Measurements from ENCODE around the gene MAJIN.

MAJIN gene

DNA sequence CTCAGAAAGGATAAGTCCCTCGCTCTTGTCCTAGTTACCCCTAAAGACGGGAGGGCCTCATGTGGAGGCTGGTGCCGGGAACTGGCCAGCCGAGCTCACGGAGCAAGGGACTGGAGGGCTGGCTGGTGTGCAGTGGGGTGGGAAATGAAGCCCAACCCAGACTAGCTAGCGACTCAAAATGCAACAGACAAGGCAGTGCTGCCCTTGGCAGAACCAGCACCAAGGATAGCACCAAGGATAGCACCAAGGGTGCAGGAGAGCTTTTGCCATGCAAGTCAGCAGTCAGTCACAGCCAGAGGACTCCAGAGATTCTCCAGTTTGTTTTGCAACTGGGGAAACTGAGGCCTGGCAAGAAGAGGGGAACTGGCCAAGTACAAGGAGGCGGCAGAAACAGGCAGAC, 31.4 kb upstream of the MAJIN start:
- ChIA-PET CTCF (interaction anchor here (2.5 kb wide), 1 partner anchor 9 kb away, joined by 11 read pairs; no protein-coding TSS in a partner anchor), POLR2A (no interaction called here)
- no peaks in the 10 kb centered on the region for H3K27me3 ChIP-seq (replicated peaks in 2 of 5; ENCODE audit: control insufficient read depth in 4 of 5, insufficient read depth in 5 of 5, low read length in 4 of 5)
- no peak for DNase-seq
- no peaks in the 10 kb centered on the region for H3K36me3 ChIP-seq (ENCODE audit: control insufficient read depth in 4 of 4, insufficient read depth in 4 of 4, low read length in 3 of 4)
- no peak overlapping the region for H3K4me3 ChIP-seq (ENCODE audit: control insufficient read depth in 1 of 7, extremely low read depth in 1 of 7, insufficient read depth in 4 of 7, low read depth in 2 of 7, low read length in 6 of 7)
- WGBS (ENCODE audit: insufficient coverage) = 95% methylated on average over 5 of the region's 7 CpGs
- H3K9me3 ChIP-seq (ENCODE audit: control extremely low read depth in 1 of 5, control insufficient read depth in 4 of 5, insufficient read depth in 2 of 5, low read depth in 1 of 5, low read length in 4 of 5) = no peaks in the 10 kb centered on the region
- H3K27ac ChIP-seq (ENCODE audit: insufficient read depth in 1 of 2, low read depth in 1 of 2, low read length in 2 of 2, poor library complexity in 1 of 2, severe bottlenecking in 2 of 2) = no peak overlapping the region
- peaks cover 0 to 2% (median 0%) of the 10 kb centered on the region in 4 experiments for H3K4me1 ChIP-seq (ENCODE audit: control extremely low read depth in 1 of 4, control insufficient read depth in 4 of 4, insufficient read depth in 4 of 4, low read length in 3 of 4)

DNA sequence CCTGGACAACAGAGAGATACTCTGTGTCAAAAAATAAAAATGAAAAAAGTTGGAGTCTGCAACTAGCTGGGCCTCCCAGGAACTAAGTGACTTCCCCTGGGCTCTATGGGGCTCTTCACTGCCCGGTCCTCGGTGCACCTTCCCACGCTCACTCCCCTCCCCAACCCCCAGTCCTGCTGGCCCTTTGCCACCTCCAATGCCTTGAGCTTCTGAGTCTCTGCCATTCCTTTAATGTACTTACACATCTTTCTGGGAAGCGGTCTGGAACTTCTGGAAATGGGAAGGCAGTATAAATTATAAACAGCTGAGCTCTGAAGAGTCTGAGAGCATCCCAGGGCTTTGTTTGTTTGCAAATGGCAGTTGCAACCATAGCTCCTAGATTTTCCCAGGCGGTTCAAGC, 30.8 kb upstream of the MAJIN start:
- POLR2A ChIA-PET = no interaction called here
- CTCF ChIA-PET = interaction anchor here (2.5 kb wide), 1 partner anchor 10 kb away, joined by 11 read pairs; no protein-coding TSS in a partner anchor
- Histone ChIP-seq H3K27ac (ENCODE audit: insufficient read depth in 1 of 2, low read depth in 1 of 2, low read length in 2 of 2, poor library complexity in 1 of 2, severe bottlenecking in 2 of 2) (no peak overlapping the region), H3K27me3 (replicated peaks in 2 of 5; ENCODE audit: control insufficient read depth in 4 of 5, insufficient read depth in 5 of 5, low read length in 4 of 5) (no peaks in the 10 kb centered on the region), H3K4me1 (ENCODE audit: control extremely low read depth in 1 of 4, control insufficient read depth in 4 of 4, insufficient read depth in 4 of 4, low read length in 3 of 4) (peaks cover 0 to 2% (median 0%) of the 10 kb centered on the region in 4 experiments), H3K9me3 (ENCODE audit: control extremely low read depth in 1 of 5, control insufficient read depth in 4 of 5, insufficient read depth in 2 of 5, low read depth in 1 of 5, low read length in 4 of 5) (no peaks in the 10 kb centered on the region), H3K4me3 (ENCODE audit: control insufficient read depth in 1 of 7, extremely low read depth in 1 of 7, insufficient read depth in 4 of 7, low read depth in 2 of 7, low read length in 6 of 7) (no peak overlapping the region), H3K36me3 (ENCODE audit: control insufficient read depth in 4 of 4, insufficient read depth in 4 of 4, low read length in 3 of 4) (no peaks in the 10 kb centered on the region)
- WGBS (ENCODE audit: insufficient coverage) = 100% methylated on average over 2 of the region's 5 CpGs
- DNase-seq = no peak

DNA sequence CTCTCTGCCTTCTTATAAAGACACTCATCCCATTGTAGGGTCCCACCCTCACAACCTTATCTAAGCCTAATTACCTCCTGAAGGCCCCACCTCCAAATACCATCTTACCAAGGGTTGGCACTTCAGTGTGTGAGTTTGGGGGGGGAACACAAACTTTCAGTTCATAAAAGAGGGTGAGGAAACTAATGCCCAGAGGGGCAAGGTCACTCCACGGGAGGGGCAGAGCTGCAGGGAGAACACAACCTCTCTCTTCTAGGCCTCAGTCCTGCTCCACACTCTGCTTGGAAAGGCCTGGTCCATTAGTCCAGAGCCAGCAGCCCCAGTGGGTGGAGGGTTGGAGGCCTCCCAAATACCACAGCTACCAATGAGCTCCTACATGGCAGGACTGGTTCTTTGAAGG, 27.6 kb upstream of the MAJIN start:
- Histone ChIP-seq H3K9me3 (ENCODE audit: control extremely low read depth in 1 of 5, control insufficient read depth in 4 of 5, insufficient read depth in 2 of 5, low read depth in 1 of 5, low read length in 4 of 5) (no peaks in the 10 kb centered on the region), H3K27me3 (replicated peaks in 2 of 5; ENCODE audit: control insufficient read depth in 4 of 5, insufficient read depth in 5 of 5, low read length in 4 of 5) (no peaks in the 10 kb centered on the region), H3K27ac (ENCODE audit: insufficient read depth in 1 of 2, low read depth in 1 of 2, low read length in 2 of 2, poor library complexity in 1 of 2, severe bottlenecking in 2 of 2) (no peak overlapping the region), H3K4me1 (ENCODE audit: control extremely low read depth in 1 of 4, control insufficient read depth in 4 of 4, insufficient read depth in 4 of 4, low read length in 3 of 4) (peaks cover 0 to 14% (median 11%) of the 10 kb centered on the region in 4 experiments), H3K4me3 (ENCODE audit: control insufficient read depth in 1 of 7, extremely low read depth in 1 of 7, insufficient read depth in 4 of 7, low read depth in 2 of 7, low read length in 6 of 7) (no peak overlapping the region), H3K36me3 (ENCODE audit: control insufficient read depth in 4 of 4, insufficient read depth in 4 of 4, low read length in 3 of 4) (no peaks in the 10 kb centered on the region)
- 100% methylated on average over 1 of the region's 1 CpG for WGBS (ENCODE audit: insufficient coverage)
- DNase-seq = no peak
- CTCF ChIA-PET = interaction anchor here (0.7 to 7.0 kb wide), 4 partner anchors 8 to 48 kb away, joined by 3 to 41 read pairs (median 3); partner anchors contain the start of gene ARL2
- POLR2A ChIA-PET = interaction anchor here (1.8 kb wide), 1 partner anchor 66 kb away, joined by 3 read pairs; no protein-coding TSS in a partner anchor

DNA sequence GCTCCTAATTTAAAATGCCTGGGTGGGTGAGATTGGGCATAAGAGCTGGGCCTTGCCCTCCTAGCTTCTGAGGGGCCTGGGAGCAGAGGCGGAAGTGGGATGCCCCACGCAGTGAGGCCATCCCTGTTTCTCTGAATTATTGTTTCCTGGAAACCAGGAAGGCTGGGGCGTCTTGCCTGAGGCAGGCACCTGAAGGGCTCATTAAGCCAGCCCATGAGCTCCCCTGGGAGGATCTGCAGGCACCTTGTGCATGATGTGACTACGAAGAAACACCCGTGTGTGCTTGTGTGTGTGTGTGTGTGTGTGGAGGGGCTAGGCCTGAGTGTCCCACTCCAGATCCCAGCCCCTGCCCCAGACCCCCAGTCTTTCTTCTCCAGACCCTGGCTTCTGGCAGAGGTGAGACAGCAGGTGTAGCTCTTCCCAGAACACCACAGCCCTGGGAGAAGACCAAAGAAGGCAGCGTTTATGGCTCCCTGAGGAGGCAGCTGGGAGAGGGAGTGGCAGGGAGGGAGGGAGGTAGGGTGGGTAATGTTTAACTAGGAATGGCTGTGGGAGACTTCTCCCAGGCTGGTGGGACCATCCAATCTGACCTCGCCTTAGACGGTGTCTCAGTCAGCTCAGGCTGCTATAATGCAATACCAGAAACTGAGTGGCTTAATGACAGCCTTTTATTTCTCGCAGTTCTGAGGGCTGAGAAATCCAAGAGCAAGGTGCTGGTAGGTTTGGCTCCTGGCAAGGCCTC, 27.0 kb upstream of the MAJIN start:
- Histone ChIP-seq H3K4me1 (ENCODE audit: control extremely low read depth in 1 of 4, control insufficient read depth in 4 of 4, insufficient read depth in 4 of 4, low read length in 3 of 4) (peaks cover 0 to 14% (median 11%) of the 10 kb centered on the region in 4 experiments), H3K27me3 (replicated peaks in 2 of 5; ENCODE audit: control insufficient read depth in 4 of 5, insufficient read depth in 5 of 5, low read length in 4 of 5) (peaks cover 0 to 2% (median 0%) of the 10 kb centered on the region in 5 experiments), H3K4me3 (ENCODE audit: control insufficient read depth in 1 of 7, extremely low read depth in 1 of 7, insufficient read depth in 4 of 7, low read depth in 2 of 7, low read length in 6 of 7) (no peak overlapping the region), H3K9me3 (ENCODE audit: control extremely low read depth in 1 of 5, control insufficient read depth in 4 of 5, insufficient read depth in 2 of 5, low read depth in 1 of 5, low read length in 4 of 5) (no peaks in the 10 kb centered on the region), H3K27ac (ENCODE audit: insufficient read depth in 1 of 2, low read depth in 1 of 2, low read length in 2 of 2, poor library complexity in 1 of 2, severe bottlenecking in 2 of 2) (no peak overlapping the region), H3K36me3 (ENCODE audit: control insufficient read depth in 4 of 4, insufficient read depth in 4 of 4, low read length in 3 of 4) (no peaks in the 10 kb centered on the region)
- CTCF ChIA-PET = interaction anchor here (0.8 to 7.0 kb wide), 5 partner anchors 9 to 150 kb away, joined by 3 to 41 read pairs (median 3); partner anchors contain the start of gene ARL2
- WGBS (ENCODE audit: insufficient coverage) = 75% methylated on average over 7 of the region's 9 CpGs
- POLR2A ChIA-PET = interaction anchor here (1.4 to 1.8 kb wide), 2 partner anchors 65 to 75 kb away, joined by 3 read pairs; no protein-coding TSS in a partner anchor
- DNase-seq = no peak

DNA sequence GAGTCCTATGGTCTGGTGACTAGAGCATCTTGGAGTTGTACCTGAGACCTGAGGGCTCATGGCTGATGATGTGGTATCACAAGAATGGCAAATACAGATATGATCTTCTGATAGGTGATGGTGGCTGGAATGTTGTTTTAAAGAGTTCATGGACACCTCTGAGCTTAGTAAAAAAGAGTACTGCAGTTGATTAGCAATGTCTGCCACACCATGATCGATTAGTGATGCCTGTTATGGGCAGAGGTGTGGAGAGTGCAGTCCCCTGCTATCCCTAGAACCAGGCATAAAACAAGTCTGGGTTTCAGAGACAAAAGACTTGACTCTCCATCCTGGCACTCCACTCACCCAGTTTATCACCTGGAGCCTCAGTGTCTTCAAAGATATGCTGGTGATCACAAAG, 26.2 kb upstream of the MAJIN start:
- WGBS (ENCODE audit: insufficient coverage) = 100% methylated on average over 1 of the region's 1 CpG

DNA sequence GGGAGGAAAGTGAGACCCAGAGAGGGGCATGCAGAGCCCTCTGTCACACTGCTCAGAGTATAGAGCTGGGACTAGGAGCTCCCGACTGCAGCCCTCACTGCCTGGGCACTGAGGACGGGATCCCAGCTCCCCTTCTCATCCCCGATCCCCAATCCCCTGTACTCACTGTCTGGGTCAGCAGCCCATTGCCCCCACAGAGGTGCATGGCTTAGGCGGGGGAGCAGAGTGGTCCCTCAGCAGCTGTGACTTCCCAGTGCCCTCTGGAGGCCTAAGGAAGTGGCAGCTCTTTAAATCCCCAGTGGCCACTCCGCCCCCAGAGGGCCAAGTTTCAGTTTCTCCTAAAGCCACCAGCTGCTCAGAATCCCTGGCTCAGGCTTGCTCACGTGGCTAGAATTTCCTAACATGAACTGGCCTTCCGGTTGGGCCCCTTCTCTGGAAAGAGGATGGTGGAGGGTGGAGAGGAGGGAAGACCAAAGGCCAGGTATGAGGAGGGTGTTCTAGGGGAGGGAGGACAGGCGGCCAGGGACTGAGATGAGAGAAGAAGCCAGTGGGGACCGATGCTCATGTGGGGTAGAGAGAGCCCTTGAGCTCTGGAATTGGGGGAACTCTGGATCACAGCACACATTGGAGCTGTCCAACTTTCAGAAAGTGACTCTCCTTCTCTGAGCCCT, 24.9 kb upstream of the MAJIN start, which contains the start of gene BATF2:
BATF2 (minus strand) TSS at position 262 of the 671 bp plus-strand sequence; CDS start at position 205, 57 bp downstream.
- H3K36me3 ChIP-seq (ENCODE audit: control insufficient read depth in 4 of 4, insufficient read depth in 4 of 4, low read length in 3 of 4) = no peaks in the 10 kb centered on the region
- H3K4me1 ChIP-seq (ENCODE audit: control extremely low read depth in 1 of 4, control insufficient read depth in 4 of 4, insufficient read depth in 4 of 4, low read length in 3 of 4) = peaks cover 0 to 14% (median 11%) of the 10 kb centered on the region in 4 experiments
- CTCF ChIA-PET = interaction anchor here (0.7 to 7.0 kb wide), 27 partner anchors 8 to 203 kb away, joined by 3 to 41 read pairs (median 4); partner anchors contain the start of genes ARL2, ATG2A, CDC42BPG and PPP2R5B
- DNase-seq = peak; percentile 56 to 72 (median 70)
- H3K4me3 ChIP-seq (ENCODE audit: control insufficient read depth in 1 of 7, extremely low read depth in 1 of 7, insufficient read depth in 4 of 7, low read depth in 2 of 7, low read length in 6 of 7) = peak within 1 kb of the TSS in 5 of 7 experiments; percentile 8 to 78 (median 64)
- POLR2A ChIA-PET = no interaction called here
- no peaks in the 10 kb centered on the region for H3K9me3 ChIP-seq (ENCODE audit: control extremely low read depth in 1 of 5, control insufficient read depth in 4 of 5, insufficient read depth in 2 of 5, low read depth in 1 of 5, low read length in 4 of 5)
- peaks cover 0 to 5% (median 0%) of the 10 kb centered on the region in 5 experiments for H3K27me3 ChIP-seq (replicated peaks in 2 of 5; ENCODE audit: control insufficient read depth in 4 of 5, insufficient read depth in 5 of 5, low read length in 4 of 5)
- 10% methylated on average over 6 of the region's 9 CpGs for WGBS (ENCODE audit: insufficient coverage)
- H3K27ac ChIP-seq (ENCODE audit: insufficient read depth in 1 of 2, low read depth in 1 of 2, low read length in 2 of 2, poor library complexity in 1 of 2, severe bottlenecking in 2 of 2) = peak within 1 kb of the TSS in 1 of 2 experiments; percentile 10

More for the DNA sequence above, 26.2 kb upstream of the MAJIN start:
- no peaks in the 10 kb centered on the region for H3K9me3 ChIP-seq (ENCODE audit: control extremely low read depth in 1 of 5, control insufficient read depth in 4 of 5, insufficient read depth in 2 of 5, low read depth in 1 of 5, low read length in 4 of 5)
- ChIA-PET POLR2A (interaction anchor here (1.4 to 1.8 kb wide), 2 partner anchors 64 to 75 kb away, joined by 3 read pairs; no protein-coding TSS in a partner anchor), CTCF (interaction anchor here (1.0 to 7.0 kb wide), 8 partner anchors 16 to 149 kb away, joined by 3 to 41 read pairs (median 3); partner anchors contain the start of genes ARL2, ATG2A and ZNHIT2)
- H3K4me1 ChIP-seq (ENCODE audit: control extremely low read depth in 1 of 4, control insufficient read depth in 4 of 4, insufficient read depth in 4 of 4, low read length in 3 of 4) = peaks cover 0 to 14% (median 11%) of the 10 kb centered on the region in 4 experiments
- DNase-seq = peak in 2 of 3 donors; percentile 15 to 30
- no peak overlapping the region for H3K4me3 ChIP-seq (ENCODE audit: control insufficient read depth in 1 of 7, extremely low read depth in 1 of 7, insufficient read depth in 4 of 7, low read depth in 2 of 7, low read length in 6 of 7)
- peaks cover 0 to 5% (median 0%) of the 10 kb centered on the region in 5 experiments for H3K27me3 ChIP-seq (replicated peaks in 2 of 5; ENCODE audit: control insufficient read depth in 4 of 5, insufficient read depth in 5 of 5, low read length in 4 of 5)
- no peaks in the 10 kb centered on the region for H3K36me3 ChIP-seq (ENCODE audit: control insufficient read depth in 4 of 4, insufficient read depth in 4 of 4, low read length in 3 of 4)
- no peak overlapping the region for H3K27ac ChIP-seq (ENCODE audit: insufficient read depth in 1 of 2, low read depth in 1 of 2, low read length in 2 of 2, poor library complexity in 1 of 2, severe bottlenecking in 2 of 2)

Data from common myeloid progenitor, CD34-positive (primary cell).